OCI-LY1 (cell line): ENCODE data around the gene SURF2.

Experiments used
- H2AFZ ChIP-seq: fragments of 200-600 bp; sonication (generic), shearing (Covaris generic); 2 replicates; pipeline ENCODE4 v1.6.0; 2014; ENCODE audit warnings: antibody characterized with exemption, mild to moderate bottlenecking, low read length
- H3F3A ChIP-seq: fragments of 200-600 bp; sonication (generic), shearing (Covaris generic); 2 replicates; pipeline ENCODE4 v1.6.0; 2014; ENCODE audit warnings: mild to moderate bottlenecking, antibody characterized with exemption, low read length, moderate library complexity; ENCODE audit not compliant: insufficient read depth
- H3K27ac ChIP-seq: fragments of 200-600 bp; sonication (generic); 2 replicates; pipeline ENCODE4 v1.5.1; 2014; ENCODE audit warnings: low read length, mixed run types, mild to moderate bottlenecking, low read depth; ENCODE audit not compliant: poor library complexity, severe bottlenecking
- H3K27me3 ChIP-seq: fragments of 200-600 bp; sonication (generic); 2 replicates; pipeline ENCODE4 v1.6.0; 2014; ENCODE audit warnings: antibody characterized with exemption, mild to moderate bottlenecking, low read length, moderate library complexity; ENCODE audit not compliant: insufficient read depth
- H3K36me3 ChIP-seq: fragments of 200-600 bp; sonication (generic); 2 replicates; pipeline ENCODE4 v1.6.1; 2014; ENCODE audit warnings: mild to moderate bottlenecking, antibody characterized with exemption, low read length, moderate library complexity, mixed read lengths; ENCODE audit not compliant: insufficient read depth
- H3K4me1 ChIP-seq: fragments of 200-600 bp; sonication (generic); 2 replicates; pipeline ENCODE4 v1.5.1; 2014; ENCODE audit warnings: mild to moderate bottlenecking, low read length, moderate library complexity; ENCODE audit not compliant: insufficient read depth, severe bottlenecking
- H3K4me2 ChIP-seq: fragments of 200-600 bp; sonication (generic), shearing (Covaris generic); 2 replicates; pipeline ENCODE4 v1.6.1; 2014; ENCODE audit warnings: low read length
- H3K4me3 ChIP-seq: fragments of 200-600 bp; sonication (generic); 2 replicates; pipeline ENCODE4 v1.5.1; 2014; ENCODE audit warnings: low read length, low read depth, mild to moderate bottlenecking, mixed read lengths; ENCODE audit not compliant: poor library complexity, severe bottlenecking
- H3K79me2 ChIP-seq: fragments of 200-600 bp; shearing (Covaris generic); 2 replicates; pipeline ENCODE4 v1.6.1; 2016; ENCODE audit warnings: mixed run types, low read length, mixed read lengths; ENCODE audit not compliant: insufficient read depth
- H3K9ac ChIP-seq: fragments of 200-600 bp; sonication (generic), shearing (Covaris generic); 2 replicates; pipeline ENCODE4 v1.6.1; 2014; ENCODE audit warnings: mild to moderate bottlenecking, low read length, mixed read lengths
- H3K9me2 ChIP-seq: fragments of 200-600 bp; sonication (generic), shearing (Covaris generic); 2 replicates; pipeline ENCODE4 v1.6.1; 2014; ENCODE audit warnings: low read depth, mild to moderate bottlenecking, low read length, mixed read lengths
- H3K9me3 ChIP-seq: fragments of 200-600 bp; shearing (Covaris generic); 2 replicates; pipeline ENCODE4 v1.6.1; 2014; ENCODE audit warnings: low read length, mixed read lengths
- H4K20me1 ChIP-seq: fragments of 200-600 bp; sonication (generic), shearing (Covaris generic); 2 replicates; pipeline ENCODE4 v1.6.0; 2016; ENCODE audit warnings: mild to moderate bottlenecking, low read length; ENCODE audit not compliant: insufficient read depth
- CTCF ChIP-seq: fragments of 200-600 bp; sonication (generic), shearing (Covaris generic); IDR thresholded peaks from 2 replicates; pipeline ENCODE4 v1.5.1; 2017; ENCODE audit warnings: mild to moderate bottlenecking, antibody characterized with exemption, low read length, moderate library complexity, mixed read lengths
- EZH2 ChIP-seq: fragments of 200-600 bp; sonication (generic), shearing (Covaris generic); IDR thresholded peaks from 2 replicates; pipeline ENCODE4 v1.8.0; 2017; ENCODE audit warnings: borderline replicate concordance, mixed run types, mild to moderate bottlenecking, antibody characterized with exemption, low read length, moderate library complexity, mixed read lengths

SURF2 gene

GRCh38 chr9:133369933-133370332, 13.6 kb downstream of the SURF2 start:
- Histone ChIP-seq H3K36me3 (peaks cover 42% of the 10 kb centered on the region), H3K79me2 (peaks cover 21% of the 10 kb centered on the region), H3K27ac (no peak overlapping the region), H3F3A (no peaks in the 10 kb centered on the region), H3K4me2 (peak overlapping the region; percentile 4; the same call in 1 of the 2 replicates), H3K4me3 (no peak overlapping the region), H3K9ac (no peak overlapping the region), H3K9me3 (no peaks in the 10 kb centered on the region), H4K20me1 (no peaks in the 10 kb centered on the region), H3K9me2 (no peaks in the 10 kb centered on the region), H3K4me1 (peaks cover 35% of the 10 kb centered on the region), H2AFZ (no peak overlapping the region), H3K27me3 (no peaks in the 10 kb centered on the region)
- no peak for TF ChIP-seq CTCF
- TF ChIP-seq EZH2, result no peak

- Histone ChIP-seq H3F3A (no peaks in the 10 kb centered on the region), H3K9me3 (no peaks in the 10 kb centered on the region), H3K27ac (peak overlapping the region; percentile 52), H2AFZ (no peak overlapping the region), H4K20me1 (no peaks in the 10 kb centered on the region), H3K27me3 (no peaks in the 10 kb centered on the region), H3K4me3 (peak overlapping the region; percentile 18), H3K4me1 (peaks cover 36% of the 10 kb centered on the region), H3K9me2 (no peaks in the 10 kb centered on the region), H3K9ac (peak overlapping the region; percentile 43; the same call in 1 of the 2 replicates), H3K36me3 (peaks cover 35% of the 10 kb centered on the region), H3K79me2 (peaks cover 28% of the 10 kb centered on the region), H3K4me2 (peak overlapping the region; percentile 50; the same call in 1 of the 2 replicates)
- TF ChIP-seq EZH2, result no peak
- TF ChIP-seq CTCF, result no peak
Measured at GRCh38 chr9:133370685-133371084, 14.3 kb downstream of the SURF2 start.

- Histone ChIP-seq H3K36me3 (peaks cover 29% of the 10 kb centered on the region), H3K4me2 (peak overlapping the region; percentile 50), H3K9ac (peak overlapping the region; percentile 43; the same call in 1 of the 2 replicates), H4K20me1 (no peaks in the 10 kb centered on the region), H3K4me3 (peak overlapping the region; percentile 18), H3K4me1 (peaks cover 37% of the 10 kb centered on the region), H3K9me3 (no peaks in the 10 kb centered on the region), H3K27me3 (no peaks in the 10 kb centered on the region), H2AFZ (no peak overlapping the region), H3F3A (no peaks in the 10 kb centered on the region), H3K79me2 (peaks cover 28% of the 10 kb centered on the region), H3K27ac (peak overlapping the region; percentile 52), H3K9me2 (no peaks in the 10 kb centered on the region)
- TF ChIP-seq EZH2 (no peak), CTCF (peak; percentile 23; the same call in 1 of the 2 replicates)
Measured at GRCh38 chr9:133371261-133371711, 14.9 kb downstream of the SURF2 start.
